ACHN (cell line): ENCODE data around the gene SYCP2L.
"Not testable (repeated sequence)": the region's sequence is repeated elsewhere in the genome, so short reads cannot be mapped to it uniquely, and the experiment has no call there.

Source experiments
- DNase-seq: peaks from one replicate; pipeline ENCODE4 v3.0.0-alpha.2; 2015
- in situ Hi-C: cut with HindIII; loops from 2 replicates; pipeline ENCODE4 v1.10.0; 2017; ENCODE audit warnings: low sequenced_read_pairs, low pct_ligation_motif_present, low pct_unique_long_range_greater_than_20kb

SYCP2L gene

DNA sequence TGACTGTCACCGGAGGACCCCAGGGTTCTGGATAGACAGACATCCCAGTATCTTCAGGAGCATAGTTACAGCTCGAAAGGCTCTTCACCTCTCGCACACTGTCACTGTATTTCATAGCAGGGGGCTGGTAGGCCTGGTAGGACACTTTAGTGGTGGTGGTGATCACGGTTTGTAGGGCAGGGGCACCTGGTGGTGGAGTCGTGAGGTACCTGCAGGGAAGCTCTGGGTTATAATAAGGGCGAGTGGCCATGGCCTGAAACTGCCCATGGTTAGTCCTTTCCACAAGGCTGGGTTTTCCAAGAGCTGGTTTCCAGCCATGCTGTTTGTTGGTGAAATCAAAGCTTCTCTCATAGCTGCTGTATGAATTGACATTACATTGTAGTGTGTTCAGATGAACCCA is 12.6 kb upstream of the SYCP2L start:
- no peak for DNase-seq
- in situ Hi-C loops, result no loop called here

- DNase-seq, result no peak
- in situ Hi-C loops, result no loop called here
These were observed 11.8 kb upstream of the SYCP2L start for GRCh38 chr6:10875026-10875425.

GRCh38 chr6:10877012-10877411 is 9.8 kb upstream of the SYCP2L start:
- in situ Hi-C loops, result no loop called here
- no peak for DNase-seq

DNA sequence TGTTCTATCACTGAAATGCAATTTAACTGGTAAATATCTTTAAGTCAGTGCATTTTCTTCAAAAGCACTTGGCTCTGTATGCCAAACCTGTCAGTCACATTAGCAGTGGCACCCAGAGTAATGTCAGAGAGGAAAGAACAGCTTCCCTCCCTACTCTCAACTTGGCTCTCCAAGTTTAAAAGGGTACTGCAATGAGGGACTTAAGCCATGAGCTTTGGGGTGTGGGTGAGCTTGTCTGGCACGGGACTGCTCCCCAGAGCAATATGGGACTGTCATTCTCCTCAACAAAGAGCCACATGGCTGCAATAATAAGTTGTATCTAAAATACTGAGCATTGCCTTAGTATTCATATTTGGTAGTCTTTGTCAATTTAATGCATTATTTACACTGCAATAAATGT is 9.0 kb upstream of the SYCP2L start:
- DNase-seq, result no peak
- in situ Hi-C loops, result no loop called here

GRCh38 chr6:10880366-10880765 is 6.5 kb upstream of the SYCP2L start:
- DNase-seq, result no peak
- in situ Hi-C loops, result no loop called here

DNA sequence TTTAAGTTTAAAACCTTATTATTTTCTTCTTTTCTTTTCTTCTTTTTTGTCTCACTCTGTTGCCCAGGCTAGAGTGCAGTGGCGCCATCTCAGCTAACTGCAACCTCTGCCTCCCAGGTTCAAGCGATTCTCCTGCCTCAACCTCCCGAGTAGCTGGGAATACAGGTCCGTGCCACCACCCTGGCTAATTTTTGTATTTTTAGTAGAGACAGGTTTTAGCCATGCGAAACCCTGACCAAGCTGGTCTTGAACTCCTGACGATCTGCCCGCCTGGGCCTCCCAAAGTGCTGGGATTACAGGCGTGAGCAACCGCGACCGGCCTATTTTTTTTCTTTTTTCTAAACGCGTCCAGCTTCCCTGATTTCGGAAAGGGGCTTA is 4.6 kb upstream of the SYCP2L start:
- DNase-seq, in situ Hi-C loops: not testable (repeated sequence)

GRCh38 chr6:10882657-10883171 is 4.1 kb upstream of the SYCP2L start:
- in situ Hi-C loops, result no loop called here
- no peak for DNase-seq

DNA sequence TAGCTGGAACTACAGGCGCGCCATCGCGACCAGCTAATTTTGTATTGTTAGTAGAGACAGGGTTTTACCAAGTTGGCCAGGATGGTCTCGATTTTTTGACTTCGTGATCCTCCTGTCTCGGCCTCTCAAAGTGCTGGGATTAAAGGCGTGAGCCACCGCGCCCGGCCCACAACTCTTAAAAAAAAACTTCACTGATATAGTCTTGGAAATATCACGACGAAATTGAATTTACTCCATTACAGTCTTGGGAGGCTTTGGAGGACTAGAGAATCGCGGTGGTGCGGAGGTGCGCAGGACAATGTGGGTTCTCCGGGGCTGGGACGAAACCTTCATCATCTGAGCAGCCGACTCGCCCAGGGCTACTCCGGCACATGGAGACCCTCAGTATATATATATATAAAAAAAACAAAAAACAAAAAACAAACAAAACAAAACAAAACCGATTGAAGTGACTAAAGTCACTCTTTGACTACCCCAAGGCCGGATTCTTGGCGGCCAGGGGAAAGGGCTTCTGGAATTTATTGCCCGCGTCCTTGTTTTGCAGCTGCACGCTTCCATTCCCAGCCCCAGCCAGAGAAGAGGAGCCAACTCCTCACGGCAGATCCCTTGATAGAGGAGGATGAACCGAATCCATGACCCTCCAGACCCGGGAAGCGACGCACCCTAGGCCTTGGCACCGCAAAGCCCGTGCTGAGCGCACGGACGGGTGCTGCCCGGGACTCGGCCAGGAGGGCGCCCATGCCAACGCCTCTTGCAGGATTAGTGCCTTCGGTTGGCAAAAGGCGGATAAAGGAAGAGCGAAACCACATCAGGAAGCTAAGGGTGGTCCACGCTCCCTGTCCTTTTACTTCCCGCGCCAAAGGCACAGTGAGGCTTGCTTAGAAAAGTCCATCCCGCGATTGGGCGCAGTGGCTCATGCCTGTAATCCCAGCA is 3.3 kb upstream of the SYCP2L start:
- in situ Hi-C loops, result no loop called here

DNA sequence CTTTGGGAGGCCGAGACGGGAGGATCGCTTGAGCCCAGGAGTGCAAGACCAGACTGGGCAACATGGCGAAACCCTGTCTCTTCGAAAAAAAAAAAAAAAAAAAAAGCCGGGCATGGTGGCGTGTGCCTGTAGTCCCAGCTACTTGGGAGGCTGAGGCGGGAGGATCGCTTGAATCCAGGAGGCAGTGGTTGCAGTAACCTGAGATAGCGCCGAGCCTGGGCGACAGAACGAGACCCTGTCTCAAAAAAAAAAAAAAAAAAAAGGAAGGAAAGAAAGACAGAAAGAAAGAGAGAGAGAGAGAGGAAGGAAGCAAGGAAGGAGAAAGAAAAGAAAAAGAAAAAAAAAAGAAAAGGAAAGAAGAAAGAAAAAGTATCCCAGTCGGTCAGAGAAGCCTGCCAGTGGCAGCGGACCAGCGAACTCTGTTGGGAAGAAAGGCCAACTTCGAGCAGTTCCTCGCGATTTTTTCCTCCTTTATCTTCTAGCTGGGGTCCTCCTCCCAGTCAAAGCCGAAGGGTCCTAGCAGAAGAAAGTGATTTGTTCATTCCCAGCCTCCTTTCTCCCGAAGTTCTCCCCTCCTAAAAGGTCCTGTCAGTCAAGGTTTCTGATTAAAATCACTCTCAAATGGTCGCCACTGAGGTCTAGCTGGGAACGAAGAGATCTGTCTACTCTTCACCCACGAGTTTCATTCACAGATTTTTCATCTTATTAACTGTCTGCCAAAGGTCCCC is 2.4 kb upstream of the SYCP2L start:
- no peak for DNase-seq
- in situ Hi-C loops, result no loop called here

More for the DNA sequence above, 3.3 kb upstream of the SYCP2L start:
- no peak for DNase-seq

DNA sequence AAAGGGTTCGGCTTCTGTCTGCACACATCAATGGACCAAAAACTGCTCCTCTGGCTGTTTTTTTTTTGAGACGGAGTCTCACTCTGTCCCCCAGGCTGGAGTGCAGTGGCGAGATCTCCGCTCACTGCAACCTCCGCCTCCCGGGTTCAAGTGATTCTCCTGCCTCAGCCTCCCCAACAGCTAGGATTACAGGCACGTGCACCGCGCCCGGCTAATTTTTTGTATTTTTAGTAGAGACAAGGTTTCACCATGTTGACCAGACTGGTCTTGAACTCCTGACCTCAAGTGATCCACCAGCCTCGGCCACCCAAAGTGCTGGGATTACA is 524 bp upstream of the SYCP2L start:
- in situ Hi-C loops, DNase-seq: not testable (repeated sequence)

- no peak for DNase-seq
- in situ Hi-C loops, result no loop called here
These were observed 3.3 kb downstream of the SYCP2L start for GRCh38 chr6:10890151-10890550.

DNA sequence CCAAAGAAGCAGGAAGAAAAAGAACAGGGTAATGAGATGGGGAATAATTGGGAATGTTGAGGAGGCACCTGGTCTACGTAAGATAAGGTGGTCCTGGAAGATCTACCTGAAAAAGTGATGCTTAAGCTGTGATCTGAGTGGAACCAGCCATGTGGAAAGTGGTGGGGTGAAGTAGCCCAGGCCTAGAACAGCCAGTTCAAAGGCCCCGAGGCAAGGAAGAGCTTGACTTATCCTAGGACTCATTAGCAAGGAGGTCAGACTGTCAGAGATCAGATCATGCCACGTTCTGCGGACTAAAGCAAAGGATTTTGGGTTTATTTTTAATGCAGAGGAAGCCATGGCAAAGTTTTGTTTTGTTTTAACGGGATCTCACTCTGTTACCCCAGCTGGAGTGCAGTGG is 5.1 kb downstream of the SYCP2L start:
- in situ Hi-C loops, result no loop called here
- DNase-seq, result no peak

DNA sequence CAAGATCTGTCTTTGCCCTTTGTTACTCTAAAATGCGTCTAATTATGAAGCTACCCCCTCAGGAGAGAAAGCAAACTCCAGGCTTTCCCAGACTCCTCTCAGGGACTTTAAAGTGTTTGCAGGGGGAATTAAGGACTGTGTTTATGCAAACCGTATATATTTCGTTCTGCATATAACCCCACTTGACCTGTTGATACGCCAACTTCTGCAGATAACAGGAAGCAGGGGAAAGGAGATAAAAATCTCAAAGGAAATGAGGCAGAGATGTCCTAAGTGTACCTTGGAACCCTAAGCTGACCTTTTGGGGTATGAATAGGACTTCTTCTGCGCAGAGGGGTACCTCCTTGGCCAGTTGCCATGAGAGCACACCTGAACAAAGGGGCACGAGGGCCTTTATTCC is 8.1 kb downstream of the SYCP2L start:
- no peak for DNase-seq
- in situ Hi-C loops, result no loop called here

GRCh38 chr6:10896691-10897090 is 9.8 kb downstream of the SYCP2L start:
- DNase-seq, result no peak
- in situ Hi-C loops, result no loop called here

DNA sequence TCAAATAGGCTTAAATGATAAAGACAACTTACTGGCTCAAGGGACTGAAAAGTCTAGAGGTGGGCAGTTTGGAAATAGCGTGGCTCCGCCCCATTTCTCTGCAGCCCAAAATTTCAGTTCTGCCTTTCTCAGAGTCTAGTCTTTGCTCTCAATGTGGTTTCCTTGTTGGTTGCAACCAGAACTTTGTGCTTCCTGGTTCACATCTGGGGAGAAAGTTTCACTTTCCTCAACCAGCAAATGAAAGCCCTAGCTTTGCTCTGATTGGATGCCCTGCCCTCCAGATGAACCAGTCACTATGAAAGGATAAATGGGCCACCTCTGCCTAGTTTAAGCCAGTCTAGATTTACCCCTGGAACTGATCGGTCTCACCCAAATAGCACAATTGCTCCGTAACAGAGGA is 14.9 kb downstream of the SYCP2L start:
- no peak for DNase-seq
- in situ Hi-C loops, result no loop called here

- no peak for DNase-seq
- in situ Hi-C loops, result no loop called here
These were observed 17.2 kb downstream of the SYCP2L start for GRCh38 chr6:10904015-10904414.

DNA sequence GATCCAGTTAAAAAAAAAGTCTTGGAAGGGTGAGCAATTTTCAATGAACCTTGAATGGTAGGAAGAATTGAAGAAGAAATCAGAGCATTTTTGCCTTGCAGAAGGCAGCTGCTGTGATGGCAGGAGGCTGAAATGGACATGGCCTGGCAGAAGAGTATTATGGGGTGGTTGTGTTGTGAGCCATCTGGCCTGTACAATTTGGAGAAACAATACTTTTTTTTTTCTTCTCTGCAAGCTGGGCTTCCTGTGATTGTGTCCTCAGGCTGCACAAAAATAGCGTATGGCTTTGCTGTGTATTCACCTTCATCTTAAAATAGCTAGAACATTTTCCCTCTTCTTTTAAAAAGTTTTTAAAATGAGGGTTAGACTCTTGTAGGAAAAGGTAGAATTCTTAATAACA is 21.4 kb downstream of the SYCP2L start:
- in situ Hi-C loops, result no loop called here
- no peak for DNase-seq

- in situ Hi-C loops, DNase-seq: not testable (repeated sequence)
These were observed 32.7 kb downstream of the SYCP2L start for GRCh38 chr6:10919520-10919919.

- in situ Hi-C loops, result no loop called here
- no peak for DNase-seq
These were observed 46.3 kb downstream of the SYCP2L start for GRCh38 chr6:10933126-10933525.

- DNase-seq, result no peak
- in situ Hi-C loops, result no loop called here
These were observed 53.0 kb downstream of the SYCP2L start for GRCh38 chr6:10939840-10940239.
